ENCODE results near the gene PFDN1.
A peak's percentile ranks its signal among the peaks of the same experiment; 100 is the strongest.

GRCh38 chr5:140351609-140352334, 48.9 kb upstream of the PFDN1 start:
- TF ChIP-seq EGR1 (IDR thresholded peaks at IDR 0.05; ENCODE audit: borderline replicate concordance in 1 of 2, low read depth in 2 of 2, low read length in 2 of 2) (no peak), SPI1 (IDR thresholded peaks at IDR 0.05; ENCODE audit: borderline replicate concordance, insufficient read depth, low read depth, low read length) (no peak), ATF7 (IDR thresholded peaks at IDR 0.05; ENCODE audit: low read depth) (no peak)
- TF ChIP-seq, protein P1, sequence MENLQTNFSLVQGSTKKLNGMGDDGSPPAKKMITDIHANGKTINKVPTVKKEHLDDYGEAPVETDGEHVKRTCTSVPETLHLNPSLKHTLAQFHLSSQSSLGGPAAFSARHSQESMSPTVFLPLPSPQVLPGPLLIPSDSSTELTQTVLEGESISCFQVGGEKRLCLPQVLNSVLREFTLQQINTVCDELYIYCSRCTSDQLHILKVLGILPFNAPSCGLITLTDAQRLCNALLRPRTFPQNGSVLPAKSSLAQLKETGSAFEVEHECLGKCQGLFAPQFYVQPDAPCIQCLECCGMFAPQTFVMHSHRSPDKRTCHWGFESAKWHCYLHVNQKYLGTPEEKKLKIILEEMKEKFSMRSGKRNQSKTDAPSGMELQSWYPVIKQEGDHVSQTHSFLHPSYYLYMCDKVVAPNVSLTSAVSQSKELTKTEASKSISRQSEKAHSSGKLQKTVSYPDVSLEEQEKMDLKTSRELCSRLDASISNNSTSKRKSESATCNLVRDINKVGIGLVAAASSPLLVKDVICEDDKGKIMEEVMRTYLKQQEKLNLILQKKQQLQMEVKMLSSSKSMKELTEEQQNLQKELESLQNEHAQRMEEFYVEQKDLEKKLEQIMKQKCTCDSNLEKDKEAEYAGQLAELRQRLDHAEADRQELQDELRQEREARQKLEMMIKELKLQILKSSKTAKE (IDR thresholded peaks at IDR 0.05; ENCODE audit: low read depth, poor library complexity, severe bottlenecking): no peak
- TF ChIP-seq, protein P2, sequence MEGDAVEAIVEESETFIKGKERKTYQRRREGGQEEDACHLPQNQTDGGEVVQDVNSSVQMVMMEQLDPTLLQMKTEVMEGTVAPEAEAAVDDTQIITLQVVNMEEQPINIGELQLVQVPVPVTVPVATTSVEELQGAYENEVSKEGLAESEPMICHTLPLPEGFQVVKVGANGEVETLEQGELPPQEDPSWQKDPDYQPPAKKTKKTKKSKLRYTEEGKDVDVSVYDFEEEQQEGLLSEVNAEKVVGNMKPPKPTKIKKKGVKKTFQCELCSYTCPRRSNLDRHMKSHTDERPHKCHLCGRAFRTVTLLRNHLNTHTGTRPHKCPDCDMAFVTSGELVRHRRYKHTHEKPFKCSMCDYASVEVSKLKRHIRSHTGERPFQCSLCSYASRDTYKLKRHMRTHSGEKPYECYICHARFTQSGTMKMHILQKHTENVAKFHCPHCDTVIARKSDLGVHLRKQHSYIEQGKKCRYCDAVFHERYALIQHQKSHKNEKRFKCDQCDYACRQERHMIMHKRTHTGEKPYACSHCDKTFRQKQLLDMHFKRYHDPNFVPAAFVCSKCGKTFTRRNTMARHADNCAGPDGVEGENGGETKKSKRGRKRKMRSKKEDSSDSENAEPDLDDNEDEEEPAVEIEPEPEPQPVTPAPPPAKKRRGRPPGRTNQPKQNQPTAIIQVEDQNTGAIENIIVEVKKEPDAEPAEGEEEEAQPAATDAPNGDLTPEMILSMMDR (IDR thresholded peaks at IDR 0.05 in 2 of 3, conservative IDR thresholded peaks at IDR 0.05 in 1 of 3; ENCODE audit: control insufficient read depth in 2 of 3, extremely low read depth in 1 of 3, insufficient read depth in 1 of 3, low read depth in 3 of 3, low read length in 3 of 3): peak; percentile 70 to 89 (median 76)
- TF ChIP-seq, protein P3, sequence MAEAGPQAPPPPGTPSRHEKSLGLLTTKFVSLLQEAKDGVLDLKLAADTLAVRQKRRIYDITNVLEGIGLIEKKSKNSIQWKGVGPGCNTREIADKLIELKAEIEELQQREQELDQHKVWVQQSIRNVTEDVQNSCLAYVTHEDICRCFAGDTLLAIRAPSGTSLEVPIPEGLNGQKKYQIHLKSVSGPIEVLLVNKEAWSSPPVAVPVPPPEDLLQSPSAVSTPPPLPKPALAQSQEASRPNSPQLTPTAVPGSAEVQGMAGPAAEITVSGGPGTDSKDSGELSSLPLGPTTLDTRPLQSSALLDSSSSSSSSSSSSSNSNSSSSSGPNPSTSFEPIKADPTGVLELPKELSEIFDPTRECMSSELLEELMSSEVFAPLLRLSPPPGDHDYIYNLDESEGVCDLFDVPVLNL (IDR thresholded peaks at IDR 0.05; ENCODE audit: low read depth, low read length): no peak
